GM06990 (cell line): Measurements from ENCODE around the gene CDKN2AIP.

ENCODE experiments used
- DNase-seq: peaks from one replicate; pipeline ENCODE4 v3.0.0-alpha.2; 2011; ENCODE audit not compliant: insufficient read length; ENCODE audit errors: extremely low read depth
- H3K27me3 ChIP-seq: replicated peaks from 2 replicates; pipeline ENCODE4 v1.6.0; 2011; ENCODE audit warnings: low read length; ENCODE audit not compliant: control insufficient read depth, insufficient read depth
- H3K36me3 ChIP-seq: 2 replicates; pipeline ENCODE4 v1.5.1; 2011; ENCODE audit warnings: low read length; ENCODE audit not compliant: control insufficient read depth, insufficient read depth
- H3K4me3 ChIP-seq: replicated peaks from 2 replicates; pipeline ENCODE4 v1.5.1; 2011; ENCODE audit warnings: low read depth, mild to moderate bottlenecking, control low read depth, low read length
- TF ChIP-seq, protein P1 (sequence below): IDR thresholded peaks from 2 replicates; pipeline ENCODE4 v1.5.1; 2011; ENCODE audit warnings: low read length, control low read depth, mild to moderate bottlenecking, inconsistent platforms; ENCODE audit not compliant: insufficient read depth, poor library complexity, severe bottlenecking

CDKN2AIP gene

DNA sequence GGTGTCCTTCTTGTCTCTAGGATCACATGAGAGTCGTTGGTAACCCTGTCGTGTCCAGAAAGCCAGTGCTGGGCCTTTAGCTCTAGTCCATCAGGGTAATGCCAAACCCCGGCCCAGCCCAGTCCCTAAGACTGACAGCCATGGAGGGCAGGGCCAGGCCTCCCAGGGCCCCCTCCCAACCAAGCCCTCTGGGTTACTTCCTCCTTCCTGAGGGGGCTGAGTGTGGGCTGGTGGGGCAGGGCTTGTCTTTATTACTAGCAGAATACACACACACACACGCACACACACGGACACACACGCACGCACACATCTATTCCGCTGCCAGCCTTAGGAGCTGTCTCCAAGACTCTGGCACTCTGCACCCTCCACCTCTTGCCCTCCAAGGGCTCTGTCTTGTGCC, 35.6 kb upstream of the CDKN2AIP start:
- H3K27me3 ChIP-seq, result no peaks in the 10 kb centered on the region
- TF ChIP-seq, protein P1, sequence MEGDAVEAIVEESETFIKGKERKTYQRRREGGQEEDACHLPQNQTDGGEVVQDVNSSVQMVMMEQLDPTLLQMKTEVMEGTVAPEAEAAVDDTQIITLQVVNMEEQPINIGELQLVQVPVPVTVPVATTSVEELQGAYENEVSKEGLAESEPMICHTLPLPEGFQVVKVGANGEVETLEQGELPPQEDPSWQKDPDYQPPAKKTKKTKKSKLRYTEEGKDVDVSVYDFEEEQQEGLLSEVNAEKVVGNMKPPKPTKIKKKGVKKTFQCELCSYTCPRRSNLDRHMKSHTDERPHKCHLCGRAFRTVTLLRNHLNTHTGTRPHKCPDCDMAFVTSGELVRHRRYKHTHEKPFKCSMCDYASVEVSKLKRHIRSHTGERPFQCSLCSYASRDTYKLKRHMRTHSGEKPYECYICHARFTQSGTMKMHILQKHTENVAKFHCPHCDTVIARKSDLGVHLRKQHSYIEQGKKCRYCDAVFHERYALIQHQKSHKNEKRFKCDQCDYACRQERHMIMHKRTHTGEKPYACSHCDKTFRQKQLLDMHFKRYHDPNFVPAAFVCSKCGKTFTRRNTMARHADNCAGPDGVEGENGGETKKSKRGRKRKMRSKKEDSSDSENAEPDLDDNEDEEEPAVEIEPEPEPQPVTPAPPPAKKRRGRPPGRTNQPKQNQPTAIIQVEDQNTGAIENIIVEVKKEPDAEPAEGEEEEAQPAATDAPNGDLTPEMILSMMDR, result no peak
- no peak for DNase-seq
- no peak overlapping the region for H3K4me3 ChIP-seq
- H3K36me3 ChIP-seq, result no peaks in the 10 kb centered on the region

DNA sequence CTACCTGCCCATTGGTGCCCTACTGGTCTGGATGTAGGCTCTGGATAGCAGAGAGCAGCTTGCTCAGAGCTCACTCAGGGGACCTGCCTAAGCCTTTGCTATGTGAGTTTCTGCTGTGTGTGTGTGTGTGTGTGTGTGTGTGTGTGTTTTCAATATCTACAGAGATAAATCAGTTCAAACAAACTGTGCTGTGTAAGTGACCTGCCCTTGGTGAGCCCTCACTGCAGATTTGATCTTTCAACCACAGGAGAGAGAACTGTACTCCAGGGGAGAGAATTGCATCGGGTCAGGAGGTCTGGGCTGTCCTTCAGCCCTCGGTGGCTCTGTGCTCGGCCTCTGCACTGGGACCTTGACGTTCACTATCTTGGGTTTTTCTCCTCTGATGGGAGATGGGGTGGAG, 35.0 kb upstream of the CDKN2AIP start:
- no peak for DNase-seq
- no peaks in the 10 kb centered on the region for H3K36me3 ChIP-seq
- no peak overlapping the region for H3K4me3 ChIP-seq
- TF ChIP-seq, protein P1, result no peak
- no peaks in the 10 kb centered on the region for H3K27me3 ChIP-seq

DNA sequence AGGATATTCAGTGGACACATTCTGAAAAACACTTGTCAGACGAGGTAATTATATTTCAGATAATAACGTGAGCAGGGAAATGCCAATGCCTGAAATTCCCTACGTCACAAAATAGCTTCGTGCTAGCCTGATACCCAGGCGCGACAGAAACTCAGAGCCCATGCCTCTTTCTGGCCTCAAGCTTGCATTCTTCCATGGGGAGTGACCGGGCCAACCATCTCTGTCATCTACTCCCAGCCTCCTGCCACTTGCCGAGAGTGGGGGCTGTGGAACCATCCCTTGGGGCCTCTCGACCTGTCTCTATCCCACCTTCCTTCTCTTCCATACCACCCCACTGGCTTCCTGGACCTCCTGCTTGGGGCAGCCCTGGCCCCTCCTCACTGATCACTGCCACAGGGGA, 34.5 kb upstream of the CDKN2AIP start:
- H3K27me3 ChIP-seq, result no peaks in the 10 kb centered on the region
- H3K36me3 ChIP-seq, result no peaks in the 10 kb centered on the region
- no peak overlapping the region for H3K4me3 ChIP-seq
- TF ChIP-seq, protein P1, result no peak
- no peak for DNase-seq

DNA sequence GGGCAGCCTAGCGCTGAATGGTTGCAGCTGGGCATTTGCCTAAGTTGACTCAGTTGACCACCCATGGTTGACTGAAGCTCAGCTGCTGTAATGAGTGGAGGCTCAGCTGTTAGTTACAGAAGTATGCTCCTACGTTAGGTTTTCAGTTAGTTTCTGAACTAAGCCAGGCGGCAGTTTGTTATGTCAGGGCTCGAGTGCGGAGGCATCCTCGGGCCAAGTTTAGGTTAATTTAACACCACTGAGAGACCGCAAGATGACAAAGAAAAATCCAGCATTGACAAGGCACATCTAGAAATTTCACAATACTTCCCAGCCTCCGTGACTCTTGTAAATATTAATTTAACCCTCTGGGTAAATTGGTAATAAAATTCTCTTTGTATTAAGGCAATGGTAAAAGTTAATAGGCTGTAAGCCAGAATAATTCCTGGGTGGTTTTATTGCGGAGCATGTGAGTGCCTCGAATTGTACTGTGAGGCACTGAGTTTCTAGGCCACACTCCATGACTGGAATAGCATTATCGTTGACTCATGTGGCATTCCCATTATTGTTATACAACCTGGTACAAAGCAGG, 33.1 kb upstream of the CDKN2AIP start:
- TF ChIP-seq, protein P1, result no peak
- Histone ChIP-seq H3K4me3 (no peak overlapping the region), H3K27me3 (no peaks in the 10 kb centered on the region), H3K36me3 (no peaks in the 10 kb centered on the region)
- no peak for DNase-seq

DNA sequence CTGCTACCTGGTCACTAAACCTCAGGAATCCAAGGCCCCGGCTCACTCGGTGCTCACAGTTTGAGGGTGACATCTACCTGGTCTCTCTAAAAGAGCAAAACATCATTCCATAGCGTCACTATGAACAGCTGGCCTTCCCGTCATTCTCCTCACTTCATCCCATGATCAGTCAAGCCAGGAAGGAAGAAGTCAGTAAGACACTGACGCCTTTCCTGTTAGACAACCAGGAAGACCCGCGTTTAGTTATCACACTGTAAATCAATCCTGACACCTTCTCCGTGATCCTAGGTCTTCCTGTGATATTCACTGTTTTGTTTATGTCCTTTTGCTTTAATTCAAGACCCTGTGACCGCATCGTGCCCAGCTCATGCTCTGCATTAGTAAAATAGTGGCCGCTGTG, 31.6 kb upstream of the CDKN2AIP start:
- DNase-seq, result no peak
- H3K36me3 ChIP-seq, result no peaks in the 10 kb centered on the region
- H3K27me3 ChIP-seq, result no peaks in the 10 kb centered on the region
- H3K4me3 ChIP-seq, result no peak overlapping the region
- TF ChIP-seq, protein P1, result no peak
